GM18867 (cell line): ENCODE data around the gene FAM9C.
"Not testable (repeated sequence)": the region's sequence is repeated elsewhere in the genome, so short reads cannot be mapped to it uniquely, and the experiment has no call there.

ENCODE experiments used
- ATAC-seq: cut with Tn5 transposase; IDR thresholded peaks from one replicate; pipeline ENCODE4 v1.9.1; 2021; ENCODE audit warnings: mild to moderate bottlenecking, moderate library complexity; ENCODE audit not compliant: unreplicated experiment

Gene FAM9C

DNA sequence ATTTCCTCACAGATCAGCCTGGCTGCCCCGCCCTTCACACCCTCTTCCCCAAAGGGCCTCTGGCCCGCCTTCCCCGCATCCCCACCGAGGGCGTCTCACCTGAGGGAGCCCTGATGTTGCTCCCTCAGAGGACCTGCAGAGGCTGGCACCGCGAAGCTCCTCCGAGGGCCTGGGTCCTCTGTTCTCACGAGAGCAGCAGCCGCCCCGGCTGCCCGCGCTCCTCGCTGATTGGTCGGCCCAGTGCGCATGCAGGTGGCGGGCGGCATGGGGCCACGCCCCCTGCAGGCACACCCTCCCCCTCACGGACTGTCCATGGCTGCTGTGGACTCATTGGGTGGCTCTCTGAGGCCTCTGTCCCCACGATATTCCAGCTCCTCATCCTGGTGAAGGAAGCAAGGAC is at the start of gene FAM9C:
FAM9C (minus strand) TSS at position 180 of the 400 bp plus-strand sequence. CDS start 831 bp downstream, outside the sequence.
- no peak for ATAC-seq

DNA sequence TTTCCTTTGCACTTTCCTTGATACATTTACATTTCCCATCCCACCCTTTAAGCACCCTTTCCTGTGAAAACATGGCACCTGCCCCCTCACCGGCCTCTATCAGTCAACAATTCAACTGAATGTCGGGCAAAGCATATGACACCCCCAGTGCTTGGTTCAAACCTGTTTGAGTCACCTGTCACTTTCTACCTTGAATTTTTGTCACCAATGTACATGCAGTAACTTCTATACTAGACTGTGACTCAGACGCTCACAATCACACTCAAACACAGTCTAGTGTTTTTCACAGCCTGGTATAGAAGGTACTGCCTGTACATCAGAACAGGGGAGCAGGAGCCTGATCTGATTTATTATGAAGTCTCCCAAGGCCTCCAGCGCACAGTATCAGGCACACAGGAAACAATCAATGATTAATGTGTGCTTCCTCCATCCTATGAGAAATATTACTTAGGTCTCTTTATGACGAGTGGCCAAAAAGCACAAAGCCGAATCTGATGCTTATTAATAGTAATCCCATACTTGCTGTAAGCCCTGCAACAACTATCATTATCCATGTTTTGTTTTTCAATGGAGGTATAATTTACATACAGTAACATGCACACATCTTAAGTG is 49.2 kb upstream of the FAM9C start:
- no peak for ATAC-seq

DNA sequence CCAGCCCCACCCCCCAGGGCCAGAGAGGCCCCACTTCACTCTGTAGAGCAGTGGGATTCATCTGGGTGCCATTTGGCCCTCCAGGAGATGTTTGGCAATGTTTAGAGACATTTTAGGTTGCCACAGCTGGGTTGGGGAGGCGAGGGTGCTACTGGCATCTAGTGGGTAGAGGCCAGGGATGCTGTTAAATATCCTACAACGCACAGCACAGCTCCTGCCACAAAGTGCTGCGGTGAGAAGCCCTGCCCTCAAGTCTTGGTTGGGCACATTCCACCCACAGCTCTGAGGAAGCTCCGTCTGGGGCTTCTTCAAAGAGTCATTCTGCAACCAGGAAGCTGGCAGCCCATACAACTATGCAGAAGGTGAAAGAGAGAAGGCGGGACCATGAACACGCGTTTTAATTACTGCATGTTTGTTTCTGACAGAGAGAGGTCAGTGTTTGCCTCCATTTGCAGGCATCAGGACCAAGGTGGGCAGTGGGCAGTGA is 48.1 kb upstream of the FAM9C start:
- ATAC-seq, result peak; percentile 76

DNA sequence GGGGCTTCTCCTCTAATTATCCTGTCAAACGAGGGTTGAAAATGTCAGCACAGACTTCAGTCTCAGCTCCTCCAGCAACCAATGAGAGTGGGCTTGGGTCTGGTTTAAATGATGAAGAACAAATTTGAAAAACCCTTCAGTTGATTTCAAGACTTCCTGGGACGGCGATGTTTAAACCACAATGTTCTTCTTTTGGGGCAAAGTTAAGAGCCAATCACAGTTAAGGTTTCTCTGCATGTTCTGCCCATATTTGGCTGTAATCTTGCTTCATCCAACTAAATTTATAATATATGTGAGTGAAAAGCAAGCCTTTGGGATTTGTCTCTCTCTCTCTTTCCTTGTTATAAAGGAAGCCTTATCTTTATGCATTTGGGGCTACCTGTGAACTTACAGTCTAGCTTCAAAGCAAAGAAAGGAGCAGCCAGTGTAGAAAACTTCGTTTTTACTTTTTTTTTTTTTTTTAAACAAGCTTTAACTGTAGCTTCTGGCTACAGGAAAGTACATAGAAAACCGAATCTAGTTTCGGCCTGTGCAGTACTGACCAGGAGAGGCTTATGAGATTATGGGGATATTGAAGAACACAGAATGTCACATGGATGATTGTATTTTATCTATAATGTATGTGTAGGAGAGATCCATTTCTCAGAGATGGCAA is 46.8 kb upstream of the FAM9C start:
- no peak for ATAC-seq

DNA sequence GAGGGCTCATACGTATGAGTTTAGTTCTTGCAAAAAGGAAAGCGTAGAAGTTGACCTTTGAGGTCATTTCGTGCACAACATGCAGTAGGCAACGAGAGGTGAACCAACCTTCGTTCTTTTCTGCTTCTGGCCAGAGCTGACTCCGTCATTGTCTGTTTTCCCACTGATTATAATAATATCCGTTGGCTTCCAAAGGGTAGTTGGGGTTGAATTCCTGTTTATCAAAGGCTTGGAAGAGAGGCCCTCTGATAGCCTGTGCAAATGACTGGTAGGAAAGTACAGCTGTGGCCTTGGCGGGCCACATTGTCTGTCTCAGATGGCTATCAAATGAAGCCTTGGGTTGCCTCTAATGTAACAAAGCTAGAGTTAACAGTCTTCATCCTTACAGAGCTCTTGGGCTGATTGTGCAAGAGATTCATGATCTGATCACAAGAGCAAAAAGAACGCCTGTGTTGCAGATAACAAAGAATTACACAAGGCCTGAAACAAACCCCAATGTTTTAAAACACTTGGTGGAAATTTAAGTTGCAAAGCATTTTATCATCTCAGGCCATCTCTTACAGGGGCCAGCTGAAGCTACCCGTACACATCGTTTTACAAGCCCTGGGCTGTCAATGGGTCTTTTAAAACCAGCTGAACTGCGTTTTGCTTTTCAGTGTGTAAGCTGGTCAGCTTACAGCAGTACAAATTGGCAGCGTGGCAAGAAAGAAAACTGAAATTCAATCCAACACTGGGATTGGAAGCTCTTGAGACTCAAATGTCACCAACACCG is 46.1 kb upstream of the FAM9C start:
- no peak for ATAC-seq

DNA sequence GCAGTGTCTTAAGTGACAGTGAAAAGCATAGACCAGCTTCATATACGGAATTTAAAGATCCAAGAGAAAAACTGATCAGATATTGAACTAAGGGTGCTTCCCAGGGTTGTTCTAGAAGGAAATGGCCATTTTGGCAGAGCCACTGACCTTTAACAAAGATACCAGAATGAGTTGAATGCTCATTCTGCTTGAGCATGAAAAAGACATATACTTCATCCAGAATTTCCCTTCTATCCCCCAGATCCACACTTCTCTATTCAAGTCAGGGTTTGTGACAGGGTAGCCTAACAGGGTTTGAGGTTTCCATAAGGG is 45.6 kb upstream of the FAM9C start:
- ATAC-seq, result no peak

DNA sequence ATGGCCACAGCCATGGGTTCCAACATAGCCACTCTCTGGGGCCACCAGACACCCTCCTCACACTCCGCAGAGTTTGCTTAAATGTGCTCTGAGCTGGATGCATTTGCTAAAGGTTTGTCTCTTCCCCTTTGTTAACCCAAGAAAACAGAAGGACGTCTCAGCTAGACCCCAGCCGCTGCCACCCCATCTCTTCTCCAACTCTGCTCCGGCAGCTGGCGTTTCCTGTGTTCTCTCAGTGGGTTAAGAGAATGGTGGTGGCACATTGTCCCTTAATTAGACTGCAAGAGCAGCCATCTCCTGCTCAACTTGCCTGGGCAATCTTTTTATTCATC is 43.7 kb upstream of the FAM9C start:
- ATAC-seq, result no peak

DNA sequence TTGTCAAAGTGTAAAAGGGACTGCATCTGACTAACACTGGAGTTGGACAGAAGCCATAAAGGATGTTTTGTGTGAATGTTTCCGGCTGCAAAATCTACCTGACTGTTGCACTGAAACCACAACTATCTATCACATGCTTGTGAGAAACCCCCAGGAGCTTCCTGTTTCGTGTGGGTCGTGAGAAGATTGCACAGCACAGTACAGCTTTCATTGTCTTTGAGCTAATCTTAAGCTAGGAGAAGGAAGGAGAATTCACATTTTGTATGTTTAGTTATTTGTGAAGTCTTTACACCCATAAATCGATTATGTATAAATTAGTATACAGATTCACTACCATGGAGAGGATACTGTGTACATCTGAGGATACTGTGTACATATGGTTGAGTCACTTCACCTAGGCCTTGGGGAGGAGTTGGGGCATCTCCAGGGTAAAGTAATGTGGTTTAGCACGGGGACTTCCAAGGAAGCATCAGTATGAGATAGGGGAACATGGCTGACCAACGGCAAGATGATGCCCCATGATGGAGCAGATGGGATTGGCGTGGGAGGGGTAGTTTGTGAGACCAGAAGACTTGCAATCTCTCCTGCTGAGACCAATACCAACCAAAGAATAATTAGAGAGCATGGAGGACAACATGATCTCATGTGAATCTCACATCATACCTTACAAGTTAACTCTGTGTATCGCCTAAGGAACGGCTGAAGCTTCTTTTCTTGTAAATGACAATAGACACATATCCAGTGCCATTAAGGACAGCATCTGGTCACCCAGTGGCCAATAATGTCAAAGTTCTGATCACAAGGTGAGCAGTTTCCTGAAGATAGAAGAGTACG is 43.1 kb upstream of the FAM9C start:
- peak; percentile 81 for ATAC-seq

DNA sequence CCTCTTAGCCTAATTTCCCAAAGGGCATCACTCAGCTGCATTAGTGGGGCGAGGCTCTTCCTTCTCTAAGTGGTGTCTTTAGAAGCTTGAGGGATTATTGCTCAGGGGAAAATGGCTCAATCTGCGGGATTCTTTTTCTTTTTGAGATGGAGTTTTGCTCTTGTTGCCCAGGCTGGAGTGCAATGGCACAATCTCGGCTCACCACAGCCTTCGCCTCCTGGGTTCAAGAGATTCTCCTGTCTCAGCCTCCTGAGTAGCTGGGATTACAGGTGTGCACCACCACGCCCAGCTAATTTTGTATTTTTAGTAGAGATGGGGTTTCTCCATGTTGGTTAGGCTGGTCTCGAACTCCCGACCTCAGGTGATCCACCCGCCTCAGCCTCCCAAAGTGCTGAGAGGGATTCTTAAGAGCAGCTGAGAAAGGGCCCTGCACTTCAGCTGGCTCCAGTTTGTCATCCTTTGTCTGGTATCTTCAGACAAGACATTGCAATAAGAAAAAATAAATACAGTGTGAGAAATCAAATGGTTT is 42.4 kb upstream of the FAM9C start:
- ATAC-seq, result not testable (repeated sequence)

DNA sequence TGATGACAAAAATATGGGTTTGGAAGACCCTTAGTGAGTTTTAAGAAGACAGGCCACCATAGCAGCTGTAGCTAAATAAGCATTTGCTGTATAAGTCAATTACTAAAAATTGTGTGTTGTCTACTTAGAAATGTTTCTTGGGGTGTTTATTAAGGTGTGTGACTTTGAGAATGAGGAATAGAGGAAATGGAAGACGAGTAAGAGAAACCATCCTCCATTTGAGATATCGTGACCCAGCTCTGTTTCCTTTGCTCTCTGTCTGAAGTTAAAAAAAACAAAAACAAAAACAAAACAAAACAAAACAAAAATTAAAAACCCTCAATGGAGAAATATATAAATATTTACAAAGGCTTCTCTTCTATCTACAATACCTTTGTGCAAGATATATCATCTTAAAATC is 41.7 kb upstream of the FAM9C start:
- no peak for ATAC-seq

DNA sequence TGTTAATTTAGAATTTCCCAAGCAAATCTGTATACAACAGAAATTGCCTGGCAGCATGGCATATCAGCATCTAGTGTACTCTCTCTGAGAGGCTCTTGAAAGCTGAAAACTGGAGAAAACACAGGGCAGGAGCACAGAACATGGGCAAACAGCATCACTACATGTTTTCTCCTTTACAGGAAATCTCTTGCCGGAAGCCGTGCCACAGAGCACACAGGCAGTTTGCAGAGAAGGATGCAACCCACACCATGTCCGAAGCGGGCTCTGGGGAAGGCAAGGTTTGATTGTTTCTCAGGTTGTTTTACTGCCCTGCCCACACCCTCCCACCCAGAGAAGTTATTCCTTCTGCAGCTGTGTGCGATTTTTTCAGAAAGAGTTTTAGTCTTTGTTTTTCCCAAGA is 41.1 kb upstream of the FAM9C start:
- no peak for ATAC-seq

DNA sequence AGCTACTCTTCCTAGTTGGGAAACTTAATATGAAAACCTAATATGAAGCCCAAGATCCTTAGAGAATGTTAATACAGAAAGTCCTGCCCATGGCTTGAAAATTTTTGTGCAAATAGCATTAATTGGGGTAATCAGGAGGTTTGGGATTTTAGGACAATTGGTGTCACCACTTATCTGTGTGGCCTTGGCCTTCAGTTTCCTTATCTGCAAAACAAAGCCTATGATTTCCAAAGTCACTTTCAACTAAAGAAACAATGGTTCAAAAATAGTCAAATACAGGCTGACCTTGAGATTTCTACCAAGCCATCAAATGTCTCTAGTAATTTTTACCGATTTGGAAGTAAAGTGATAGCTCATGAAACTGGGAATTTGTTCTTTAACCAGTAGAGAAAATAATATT is 40.2 kb upstream of the FAM9C start:
- no peak for ATAC-seq

DNA sequence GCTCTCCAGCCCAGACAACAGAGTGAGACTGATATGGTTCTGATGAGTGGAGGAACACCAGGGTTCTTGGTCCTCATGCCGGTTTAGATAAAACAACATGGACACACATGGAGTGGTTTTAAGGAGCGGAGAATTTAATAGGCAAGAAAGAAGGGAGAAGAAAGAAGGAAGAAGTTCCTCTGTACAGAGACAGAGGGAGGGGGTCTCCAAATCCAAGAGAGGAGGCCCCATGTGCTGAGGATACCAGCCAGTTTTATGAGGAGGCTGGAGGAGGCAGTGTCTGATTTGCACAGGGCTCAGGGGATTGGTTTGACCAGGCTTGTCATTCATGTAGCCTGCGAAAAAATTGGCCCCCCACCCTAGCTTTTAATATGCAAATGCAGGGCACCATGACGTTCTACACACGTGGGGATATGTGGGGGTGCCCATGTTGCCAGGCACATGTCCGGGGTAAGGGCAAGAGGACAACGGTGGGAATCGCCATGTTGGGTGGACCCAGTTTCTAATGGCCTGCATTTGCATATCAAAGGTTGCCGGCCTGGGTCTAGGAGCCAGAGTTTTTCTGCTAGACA is 39.4 kb upstream of the FAM9C start:
- not testable (repeated sequence) for ATAC-seq

DNA sequence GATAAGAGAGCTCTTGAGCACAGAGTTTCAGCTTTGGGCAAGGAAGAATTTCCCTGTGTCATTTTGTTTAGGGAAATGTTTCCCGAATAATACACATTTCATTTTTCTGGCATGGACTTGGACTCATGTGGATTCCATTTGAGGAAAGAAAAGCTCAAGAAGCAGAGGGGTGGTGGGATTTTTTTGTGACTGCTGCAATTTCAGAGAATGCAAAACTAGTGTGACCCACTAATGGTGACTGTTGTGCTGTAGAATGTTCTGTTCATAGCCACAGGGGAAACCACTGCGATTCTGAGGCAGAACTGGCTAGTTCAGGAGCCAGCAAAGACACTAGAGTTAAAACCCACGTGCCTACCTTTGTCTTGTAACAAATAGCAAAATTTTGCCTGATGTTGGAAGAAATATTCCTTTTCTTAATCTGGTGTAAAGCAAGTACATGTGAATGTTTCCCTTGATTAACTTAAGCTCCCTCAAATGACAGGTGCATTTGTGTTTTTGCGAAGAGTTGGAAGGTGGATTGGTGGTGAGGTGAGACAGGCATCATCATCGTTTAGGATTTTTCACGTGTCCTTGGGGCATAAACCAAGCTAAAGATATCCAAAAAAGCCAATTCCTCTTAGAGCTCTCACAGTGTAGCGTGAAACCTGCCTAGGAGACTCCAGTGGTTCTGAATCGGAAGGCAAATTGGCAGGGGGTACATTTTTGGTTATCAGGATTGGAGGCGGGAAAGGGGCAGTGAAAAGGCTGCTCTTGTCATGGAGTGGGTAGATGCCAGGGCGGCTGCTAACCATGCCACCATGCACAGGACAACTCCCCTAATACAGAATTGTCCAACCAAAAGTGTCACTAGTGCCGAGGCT is 38.0 kb upstream of the FAM9C start:
- ATAC-seq, result no peak

DNA sequence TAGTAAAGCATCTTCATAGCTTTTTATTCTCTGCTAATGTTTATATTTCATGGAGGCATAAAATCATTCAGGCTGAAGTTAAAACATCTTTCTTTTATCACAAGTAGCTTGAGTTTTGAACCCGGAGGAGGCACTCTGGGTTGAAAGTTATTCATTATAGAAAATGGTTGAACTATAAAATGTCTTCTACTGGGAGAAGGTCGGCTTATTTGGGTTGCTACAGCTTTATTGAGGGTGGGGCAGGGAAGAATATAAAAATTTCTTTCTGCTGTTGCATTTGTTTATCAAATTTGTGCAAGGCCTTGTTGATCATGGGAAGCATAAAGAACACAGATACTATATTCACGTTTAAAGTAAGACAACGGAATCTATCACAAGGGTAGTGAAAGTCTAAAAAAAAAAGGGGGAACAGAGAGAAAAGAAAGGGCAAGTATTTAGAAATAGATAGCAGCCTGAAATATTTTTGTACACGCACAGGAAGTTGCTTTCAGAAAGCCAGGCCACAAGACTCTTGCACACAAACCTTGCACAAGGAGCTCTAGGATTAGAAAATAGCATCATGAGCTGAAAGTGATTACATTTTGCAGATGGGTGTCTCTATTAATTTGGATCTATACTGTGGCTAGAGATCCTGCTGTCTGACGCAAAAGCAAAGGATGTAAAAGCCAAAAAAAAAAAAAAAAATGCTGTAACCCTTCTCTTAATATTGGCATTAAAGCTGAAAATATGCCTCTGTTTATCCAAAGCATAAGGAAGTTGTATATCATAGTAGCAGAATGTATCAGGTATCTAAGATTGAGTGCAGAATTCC is 37.2 kb upstream of the FAM9C start:
- ATAC-seq, result peak; percentile 56

DNA sequence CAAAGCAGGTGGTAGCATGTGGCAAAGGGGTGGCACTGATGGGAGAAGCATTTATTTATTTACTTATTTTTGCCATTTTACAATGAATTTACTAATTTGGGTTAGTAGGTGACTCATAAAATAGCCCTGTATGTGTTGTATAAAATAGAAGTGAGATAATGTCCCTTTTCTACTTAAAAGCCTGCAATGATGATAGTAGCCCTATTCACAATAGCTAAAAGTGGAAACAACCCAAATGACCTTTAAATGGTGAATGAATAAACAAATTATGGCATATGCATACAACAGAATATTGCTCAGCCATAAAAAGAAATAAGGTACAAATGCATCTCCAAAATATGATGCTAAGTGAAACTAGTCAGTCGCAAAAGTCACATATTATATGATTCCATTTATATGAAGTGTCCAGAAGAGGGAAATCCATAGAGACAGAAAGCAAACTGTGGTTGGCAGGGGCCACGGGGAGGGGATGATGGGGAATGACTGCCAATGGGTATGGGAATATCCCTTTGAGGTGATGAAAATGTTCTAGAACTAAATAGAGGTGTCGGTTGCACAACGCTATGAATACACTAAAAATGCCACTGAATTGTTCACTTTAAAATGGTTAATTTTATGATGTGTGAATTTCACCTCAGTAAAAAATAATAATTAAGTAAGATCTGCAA is 35.8 kb upstream of the FAM9C start:
- no peak for ATAC-seq

DNA sequence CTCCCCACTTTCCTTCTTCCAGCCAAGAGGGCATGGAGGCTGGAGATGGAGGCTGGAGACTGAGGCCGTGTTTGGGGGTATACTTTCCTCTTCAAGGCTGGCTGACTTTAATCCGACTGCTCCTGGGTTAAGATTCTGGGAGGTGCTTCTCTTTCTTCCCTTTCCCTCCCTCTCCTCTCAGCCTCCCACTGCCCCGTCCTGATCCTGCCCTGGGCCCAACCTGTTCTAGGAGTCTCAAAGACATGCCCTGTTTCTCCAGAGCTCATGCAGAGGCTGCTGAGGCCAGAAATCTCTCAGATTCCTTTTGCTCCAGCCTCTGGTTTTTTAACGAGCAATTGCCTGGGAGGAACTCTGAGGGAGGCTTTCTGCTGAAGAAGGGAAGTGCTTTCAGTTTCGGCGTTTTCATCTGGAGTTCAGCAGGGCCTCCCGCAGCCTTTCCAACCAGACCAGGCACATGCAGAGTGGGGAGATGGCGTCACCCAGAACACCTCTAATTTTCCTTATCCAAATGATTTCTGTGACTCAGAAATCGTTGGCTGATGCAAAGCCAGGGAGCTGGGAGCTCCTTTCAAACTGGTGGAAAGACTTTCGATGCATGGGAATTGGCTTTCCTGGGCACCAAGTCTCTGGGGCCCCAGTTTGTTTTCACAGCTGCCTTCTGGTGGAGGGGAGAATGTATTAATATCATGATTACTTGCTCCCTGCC is 34.5 kb upstream of the FAM9C start:
- ATAC-seq, result no peak

DNA sequence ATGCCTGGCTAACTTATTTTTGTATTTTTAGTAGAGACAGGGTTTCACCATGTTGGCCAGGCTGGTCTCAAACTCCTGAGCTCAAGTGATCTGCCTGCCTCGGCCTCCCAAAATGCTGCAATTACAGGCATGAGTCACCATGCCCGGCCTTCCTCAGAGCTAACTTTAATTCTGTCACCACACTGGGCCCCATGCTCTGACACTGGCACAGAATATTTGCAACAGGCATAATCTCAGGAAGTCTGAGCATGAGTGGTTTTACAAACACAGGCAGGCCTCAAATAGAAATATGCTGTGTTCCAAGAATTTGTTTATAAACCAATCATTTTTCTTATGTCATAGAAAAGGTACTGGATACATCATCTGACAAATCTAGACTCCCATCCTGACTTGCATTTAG is 32.7 kb upstream of the FAM9C start:
- no peak for ATAC-seq
